Suprapubic skin (tissue), 4 donors: ENCODE results near the gene FAT2. TPM values are rescaled to one million over a fixed set of nuclear protein-coding genes. Genes with fewer than 3 reads are reported as not detected.
A peak's percentile ranks its signal among the peaks of the same experiment; 100 is the strongest.

Experiments
- DNase-seq, 2 donors: peaks; one replicate each; pipeline ENCODE4 v3.0.0-alpha.2; 2019; ENCODE audit warnings: low spot score in 2 of 2
- H3K27ac ChIP-seq: fragments of 200-600 bp; sonication (generic); one replicate; pipeline ENCODE4 v1.5.1; 2019
- H3K27me3 ChIP-seq: fragments of 200-600 bp; sonication (generic); one replicate; pipeline ENCODE4 v1.5.1; 2019
- H3K36me3 ChIP-seq: fragments of 200-600 bp; sonication (generic); one replicate; pipeline ENCODE4 v1.5.1; 2019
- H3K4me1 ChIP-seq: fragments of 200-600 bp; sonication (generic); one replicate; pipeline ENCODE4 v1.5.1; 2019
- H3K4me3 ChIP-seq: fragments of 200-600 bp; sonication (generic); one replicate; pipeline ENCODE4 v1.5.1; 2019; ENCODE audit warnings: mild to moderate bottlenecking
- H3K9me3 ChIP-seq: fragments of 200-600 bp; sonication (generic); one replicate; pipeline ENCODE4 v1.5.1; 2019
- EP300 ChIP-seq: sonication (generic); formaldehyde crosslinking; IDR thresholded peaks from one replicate; pipeline ENCODE4 v1.6.1; 2017; ENCODE audit warnings: antibody characterized with exemption
- POLR2A ChIP-seq, 2 donors: fragments of 450-650 bp; IDR thresholded peaks; one replicate each; pipeline ENCODE4 v1.6.1; 2017; ENCODE audit warnings: antibody characterized with exemption in 2 of 2, mild to moderate bottlenecking in 2 of 2, moderate library complexity in 2 of 2
- POLR2AphosphoS5 ChIP-seq, 3 donors: sonication (generic); formaldehyde crosslinking; IDR thresholded peaks; one replicate each; pipeline ENCODE4 v1.6.1; 2017; ENCODE audit warnings: antibody characterized with exemption in 3 of 3
- WGBS: methylation state at CpG from one replicate; pipeline ENCODE4 v1.1.5; 2018; 5-methylcytosine and 5-hydroxymethylcytosine counted together
- total RNA-seq, 4 donors: library from RNA; depleted of rRNA; stranded (reverse); fragments of >200 nt; gene quantifications; one replicate each; pipeline ENCODE4 v1.1.0, GENCODE V29; 2016
- TF ChIP-seq, protein P1 (sequence below), 2 donors: fragments of 200-600 bp in 1 of 2; fragments of 450-650 bp in 1 of 2; sonication (generic) in 1 of 2; IDR thresholded peaks; one replicate each; pipeline ENCODE4 v1.5.1; 2016 to 2019; ENCODE audit warnings: antibody characterized with exemption in 2 of 2, mild to moderate bottlenecking in 1 of 2, moderate library complexity in 1 of 2

The FAT2 gene
- total RNA-seq, 4 donors from 2014 or later = 107 to 205 (median 164) TPM

DNA sequence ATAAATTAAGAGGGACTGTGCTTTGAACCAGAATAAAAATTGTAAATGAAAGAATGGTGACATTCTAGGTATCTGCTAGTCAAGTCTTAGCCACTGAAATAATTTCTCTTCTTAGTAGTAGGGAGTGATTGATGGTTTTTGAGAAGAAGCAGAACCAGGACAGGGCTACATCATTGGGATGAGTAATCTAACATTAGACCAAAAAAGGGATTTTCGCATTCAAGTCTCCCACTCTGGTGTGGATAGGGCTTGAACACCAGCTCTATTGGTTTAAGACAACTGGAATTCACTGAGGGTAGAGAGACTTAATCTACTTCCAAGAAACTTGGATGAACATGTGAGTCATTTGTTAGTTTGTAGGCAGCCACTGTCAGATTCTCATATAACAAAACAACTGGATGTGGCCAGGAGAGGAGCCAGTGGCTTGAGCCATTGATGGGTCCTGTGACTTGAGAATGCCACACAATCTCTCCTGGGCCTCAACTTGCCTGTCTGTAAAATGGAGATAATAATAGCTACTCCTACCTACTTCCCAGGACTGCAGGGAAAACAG, 16.6 kb downstream of the FAT2 start:
- peak in 1 of 2 donors; percentile 2 for DNase-seq
- TF ChIP-seq POLR2AphosphoS5 (IDR thresholded peaks at IDR 0.05) (no peak), POLR2A (IDR thresholded peaks at IDR 0.05) (no peak), EP300 (no peak)
- TF ChIP-seq, protein P1, sequence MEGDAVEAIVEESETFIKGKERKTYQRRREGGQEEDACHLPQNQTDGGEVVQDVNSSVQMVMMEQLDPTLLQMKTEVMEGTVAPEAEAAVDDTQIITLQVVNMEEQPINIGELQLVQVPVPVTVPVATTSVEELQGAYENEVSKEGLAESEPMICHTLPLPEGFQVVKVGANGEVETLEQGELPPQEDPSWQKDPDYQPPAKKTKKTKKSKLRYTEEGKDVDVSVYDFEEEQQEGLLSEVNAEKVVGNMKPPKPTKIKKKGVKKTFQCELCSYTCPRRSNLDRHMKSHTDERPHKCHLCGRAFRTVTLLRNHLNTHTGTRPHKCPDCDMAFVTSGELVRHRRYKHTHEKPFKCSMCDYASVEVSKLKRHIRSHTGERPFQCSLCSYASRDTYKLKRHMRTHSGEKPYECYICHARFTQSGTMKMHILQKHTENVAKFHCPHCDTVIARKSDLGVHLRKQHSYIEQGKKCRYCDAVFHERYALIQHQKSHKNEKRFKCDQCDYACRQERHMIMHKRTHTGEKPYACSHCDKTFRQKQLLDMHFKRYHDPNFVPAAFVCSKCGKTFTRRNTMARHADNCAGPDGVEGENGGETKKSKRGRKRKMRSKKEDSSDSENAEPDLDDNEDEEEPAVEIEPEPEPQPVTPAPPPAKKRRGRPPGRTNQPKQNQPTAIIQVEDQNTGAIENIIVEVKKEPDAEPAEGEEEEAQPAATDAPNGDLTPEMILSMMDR (IDR thresholded peaks at IDR 0.05) = no peak
- no peaks in the 10 kb centered on the region for H3K36me3 ChIP-seq
- H3K4me3 ChIP-seq = no peak overlapping the region
- peak overlapping the region; percentile 82 for H3K27ac ChIP-seq
- H3K4me1 ChIP-seq = peaks cover 60% of the 10 kb centered on the region
- 96% methylated on average over 1 of the region's 1 CpG for WGBS
- H3K27me3 ChIP-seq = no peaks in the 10 kb centered on the region
- H3K9me3 ChIP-seq = no peaks in the 10 kb centered on the region

DNA sequence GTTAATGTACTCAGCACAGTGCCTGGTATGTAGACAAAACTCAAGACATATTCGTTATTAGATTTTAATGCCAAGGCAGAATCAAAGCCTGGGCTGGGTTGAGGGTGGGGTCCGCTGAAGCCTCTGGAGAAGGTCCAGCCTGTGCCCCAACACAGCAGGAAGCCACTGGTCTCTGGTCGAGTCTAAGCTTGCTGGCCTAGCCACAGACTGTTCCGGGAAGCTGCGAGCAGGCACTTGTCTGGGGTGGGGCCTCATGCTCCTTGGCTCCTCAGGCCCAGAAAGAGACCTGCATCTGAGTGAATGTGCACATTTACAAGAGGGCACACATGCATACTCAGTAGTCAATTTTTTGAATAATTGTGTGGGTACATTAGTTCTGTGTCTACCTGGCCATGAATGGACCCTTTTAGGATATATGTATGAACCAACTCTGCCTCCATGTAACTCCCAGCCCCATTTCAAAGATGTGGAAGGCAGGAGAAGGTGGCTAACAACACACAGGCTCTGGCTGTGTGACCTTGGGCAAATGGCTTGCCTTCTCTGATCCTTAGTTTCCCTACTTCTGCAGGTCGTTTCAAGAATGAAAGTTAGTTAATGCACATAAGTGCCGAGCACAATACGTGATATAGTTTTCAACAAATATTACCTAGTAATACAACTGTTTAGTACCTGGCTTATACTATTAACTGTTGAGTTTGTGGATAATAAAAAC, 18.3 kb downstream of the FAT2 start:
- H3K36me3 ChIP-seq = peaks cover 4% of the 10 kb centered on the region
- no peaks in the 10 kb centered on the region for H3K9me3 ChIP-seq
- peak overlapping the region; percentile 82 for H3K27ac ChIP-seq
- H3K27me3 ChIP-seq = no peaks in the 10 kb centered on the region
- peak in 1 of 2 donors; percentile 79 for DNase-seq
- TF ChIP-seq POLR2A (IDR thresholded peaks at IDR 0.05) (no peak), POLR2AphosphoS5 (IDR thresholded peaks at IDR 0.05) (no peak), EP300 (no peak)
- TF ChIP-seq, protein P1 (IDR thresholded peaks at IDR 0.05) = no peak
- WGBS = 64% methylated on average over 5 of the region's 8 CpGs
- H3K4me3 ChIP-seq = no peak overlapping the region
- H3K4me1 ChIP-seq = peaks cover 60% of the 10 kb centered on the region

DNA sequence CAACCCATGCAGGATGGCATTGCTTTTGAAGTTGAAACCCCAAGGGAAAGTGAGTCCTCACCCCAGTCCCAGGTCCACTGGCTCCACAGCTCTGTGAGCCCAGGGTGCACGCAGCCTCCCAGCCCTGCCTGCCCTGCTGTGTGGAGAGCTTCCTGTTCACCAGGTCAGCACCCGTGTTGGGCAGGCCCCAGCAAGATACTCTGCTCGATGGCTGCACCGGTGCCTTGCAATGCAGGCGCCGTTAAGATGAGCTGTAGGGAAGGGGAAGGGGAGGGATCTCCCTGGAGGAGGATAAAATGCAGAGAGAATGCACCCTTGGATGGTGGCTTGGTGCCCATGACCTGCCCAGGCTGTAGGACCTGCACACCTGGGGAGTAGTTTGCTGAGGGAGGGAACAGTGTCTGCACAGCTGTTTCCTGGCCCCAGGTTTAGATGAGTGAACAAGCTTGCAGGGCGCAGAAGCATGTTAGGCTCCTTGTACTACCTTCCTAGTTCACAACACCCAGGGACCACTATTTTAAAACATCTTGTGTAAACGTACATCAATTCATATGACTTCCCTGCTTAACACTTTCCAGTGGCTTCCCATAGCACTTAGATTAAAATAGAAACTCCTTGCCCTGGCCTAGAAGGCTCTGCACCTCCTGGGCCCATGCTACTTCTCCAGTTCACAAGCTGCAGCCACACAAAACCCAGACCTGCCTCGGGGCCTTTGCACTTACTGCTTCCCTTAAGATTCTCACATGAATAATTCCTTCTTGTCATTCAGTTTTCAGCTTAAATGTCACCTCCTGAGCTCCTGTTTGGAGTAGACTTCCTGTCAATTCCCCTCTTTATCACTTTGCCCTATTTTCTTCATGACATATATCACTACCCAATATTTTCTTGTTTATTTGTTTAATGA, 19.6 kb downstream of the FAT2 start:
- no peaks in the 10 kb centered on the region for H3K27me3 ChIP-seq
- no peak overlapping the region for H3K4me3 ChIP-seq
- no peaks in the 10 kb centered on the region for H3K9me3 ChIP-seq
- peaks cover 51% of the 10 kb centered on the region for H3K4me1 ChIP-seq
- H3K36me3 ChIP-seq = peaks cover 13% of the 10 kb centered on the region
- no peak for DNase-seq
- peak overlapping the region; percentile 82 for H3K27ac ChIP-seq
- 48% methylated on average over 9 of the region's 9 CpGs for WGBS
- TF ChIP-seq EP300 (no peak), POLR2A (IDR thresholded peaks at IDR 0.05) (no peak), POLR2AphosphoS5 (IDR thresholded peaks at IDR 0.05) (no peak)
- TF ChIP-seq, protein P1 (IDR thresholded peaks at IDR 0.05) = no peak

DNA sequence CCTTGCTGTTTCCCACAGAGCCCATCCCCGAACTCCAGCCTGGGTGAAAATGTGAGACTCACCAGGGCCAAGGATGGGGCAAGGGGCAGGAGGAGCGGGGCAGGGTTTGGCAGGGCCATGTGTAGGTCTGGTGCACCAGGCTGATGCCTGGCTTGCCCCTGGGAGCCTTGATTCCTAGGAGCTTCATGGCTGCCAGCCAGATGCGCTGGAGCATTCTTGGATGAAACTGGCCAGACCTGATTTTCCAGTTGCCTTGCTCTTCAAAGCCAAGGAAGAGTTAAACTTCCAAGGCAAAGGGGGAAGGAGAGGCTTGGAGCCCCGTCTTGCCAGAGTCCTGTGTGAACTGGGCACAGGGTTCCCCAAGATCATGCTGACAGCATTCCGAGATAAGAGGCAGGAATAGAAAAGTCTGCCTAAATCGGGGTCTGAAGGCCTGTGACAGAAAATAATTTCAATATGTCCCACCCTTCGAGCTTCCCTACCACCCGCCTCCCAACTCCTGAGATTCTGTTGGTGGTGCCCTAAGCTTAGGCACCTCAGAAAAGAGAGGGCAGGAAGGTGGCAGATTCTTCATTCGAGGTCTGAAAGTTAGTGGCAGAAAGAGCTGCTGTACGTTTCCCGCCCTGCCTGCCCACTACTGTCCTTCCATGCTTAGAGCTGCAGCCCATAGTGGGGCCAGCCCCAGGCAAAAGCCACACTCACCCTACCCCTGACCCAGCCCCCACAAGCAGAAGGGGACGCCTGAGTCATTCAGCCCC, 20.4 kb downstream of the FAT2 start:
- no peaks in the 10 kb centered on the region for H3K9me3 ChIP-seq
- no peaks in the 10 kb centered on the region for H3K27me3 ChIP-seq
- peak overlapping the region; percentile 82 for H3K27ac ChIP-seq
- 45% methylated on average over 12 of the region's 12 CpGs for WGBS
- no peak for DNase-seq
- H3K36me3 ChIP-seq = peaks cover 15% of the 10 kb centered on the region
- no peak overlapping the region for H3K4me3 ChIP-seq
- H3K4me1 ChIP-seq = peaks cover 51% of the 10 kb centered on the region
- no peak for TF ChIP-seq POLR2AphosphoS5 (IDR thresholded peaks at IDR 0.05)
- TF ChIP-seq, protein P1 (IDR thresholded peaks at IDR 0.05) = no peak
